ENCODE results near the gene ATP1A2. TPM values are rescaled to one million over a fixed set of nuclear protein-coding genes. Genes with fewer than 3 reads are reported as not detected.

The ATP1A2 gene
- total RNA-seq, 1 donor from 2014 or later = 0.76 TPM

DNA sequence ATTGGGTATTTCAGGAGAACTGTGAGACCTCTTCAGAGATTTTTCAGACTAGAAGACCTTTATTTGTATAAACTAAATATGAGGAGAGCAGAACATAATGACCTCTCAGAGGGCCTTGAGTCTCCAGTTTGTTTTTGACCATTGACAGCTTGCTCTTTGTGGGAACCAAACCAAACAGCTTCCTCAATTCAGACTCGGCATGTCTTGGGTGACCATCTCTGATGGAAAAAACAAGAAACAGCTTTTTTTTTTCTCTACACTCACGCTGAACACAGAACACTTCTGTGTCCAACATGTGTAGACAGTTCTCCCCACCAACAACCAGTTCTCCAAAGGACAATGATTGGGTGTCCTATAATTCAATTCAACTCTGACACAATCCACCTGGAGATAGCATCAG is 47.4 kb downstream of the ATP1A2 start:
- DNase-seq (ENCODE audit: low spot score in 2 of 2, unreplicated experiment in 2 of 2) = no peak
- Mint-ChIP-seq H3K9me3 (no peaks in the 10 kb centered on the region), H3K4me3 (no peak overlapping the region), H3K27ac (no peak overlapping the region), H3K27me3 (ENCODE audit: low read depth) (no peaks in the 10 kb centered on the region), H3K4me1 (peaks cover 2% of the 10 kb centered on the region), H3K36me3 (no peaks in the 10 kb centered on the region)
- no peak for TF ChIP-seq CTCF (IDR thresholded peaks at IDR 0.05; ENCODE audit: unreplicated experiment)

DNA sequence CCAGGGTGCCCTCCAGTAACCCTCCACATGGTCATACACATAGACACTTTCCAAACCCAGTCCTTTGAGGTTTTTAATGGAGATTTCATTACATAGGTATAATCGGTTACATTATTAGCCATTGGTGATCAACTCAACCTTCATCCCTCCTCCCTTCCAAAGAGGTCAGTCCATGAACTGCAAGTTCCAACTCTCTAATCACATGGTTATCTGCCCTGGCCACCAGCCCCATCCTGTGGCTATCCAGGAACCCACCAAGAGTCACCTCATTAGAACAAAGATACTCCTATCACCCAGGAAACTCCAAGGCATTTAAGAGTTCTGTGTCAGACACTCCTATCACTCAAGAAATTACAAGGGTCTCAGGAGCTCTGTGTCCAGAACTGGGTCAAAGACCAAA is 48.1 kb downstream of the ATP1A2 start:
- no peak for DNase-seq (ENCODE audit: low spot score in 2 of 2, unreplicated experiment in 2 of 2)
- H3K4me1 Mint-ChIP-seq = peaks cover 2% of the 10 kb centered on the region
- no peaks in the 10 kb centered on the region for H3K36me3 Mint-ChIP-seq
- H3K9me3 Mint-ChIP-seq = no peaks in the 10 kb centered on the region
- TF ChIP-seq CTCF (IDR thresholded peaks at IDR 0.05; ENCODE audit: unreplicated experiment) = no peak
- no peaks in the 10 kb centered on the region for H3K27me3 Mint-ChIP-seq (ENCODE audit: low read depth)
- H3K4me3 Mint-ChIP-seq = no peak overlapping the region
- H3K27ac Mint-ChIP-seq = no peak overlapping the region

DNA sequence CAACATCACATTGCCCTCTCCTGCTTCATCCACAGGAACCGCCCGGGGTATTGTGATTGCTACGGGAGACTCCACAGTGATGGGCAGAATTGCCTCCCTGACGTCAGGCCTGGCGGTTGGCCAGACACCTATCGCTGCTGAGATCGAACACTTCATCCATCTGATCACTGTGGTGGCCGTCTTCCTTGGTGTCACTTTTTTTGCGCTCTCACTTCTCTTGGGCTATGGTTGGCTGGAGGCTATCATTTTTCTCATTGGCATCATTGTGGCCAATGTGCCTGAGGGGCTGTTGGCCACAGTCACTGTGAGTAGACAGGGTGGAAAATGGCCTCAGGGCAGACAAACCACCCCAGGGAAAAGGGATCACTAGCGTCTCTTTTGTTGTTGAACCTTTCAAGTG is 48.6 kb downstream of the ATP1A2 start:
- H3K27ac Mint-ChIP-seq = no peak overlapping the region
- no peak for DNase-seq (ENCODE audit: low spot score in 2 of 2, unreplicated experiment in 2 of 2)
- H3K4me3 Mint-ChIP-seq = no peak overlapping the region
- no peaks in the 10 kb centered on the region for H3K27me3 Mint-ChIP-seq (ENCODE audit: low read depth)
- no peaks in the 10 kb centered on the region for H3K9me3 Mint-ChIP-seq
- peaks cover 2% of the 10 kb centered on the region for H3K4me1 Mint-ChIP-seq
- no peaks in the 10 kb centered on the region for H3K36me3 Mint-ChIP-seq
- TF ChIP-seq CTCF (IDR thresholded peaks at IDR 0.05; ENCODE audit: unreplicated experiment) = no peak

- H3K27ac Mint-ChIP-seq = no peak overlapping the region
- no peak for DNase-seq (ENCODE audit: low spot score in 2 of 2, unreplicated experiment in 2 of 2)
- H3K4me3 Mint-ChIP-seq = no peak overlapping the region
- no peaks in the 10 kb centered on the region for H3K27me3 Mint-ChIP-seq (ENCODE audit: low read depth)
- no peaks in the 10 kb centered on the region for H3K9me3 Mint-ChIP-seq
- no peak for TF ChIP-seq CTCF (IDR thresholded peaks at IDR 0.05; ENCODE audit: unreplicated experiment)
- no peaks in the 10 kb centered on the region for H3K36me3 Mint-ChIP-seq
- H3K4me1 Mint-ChIP-seq = peaks cover 2% of the 10 kb centered on the region
Measured at GRCh38 chr1:160166166-160166868, 50.8 kb downstream of the ATP1A2 start.

GRCh38 chr1:160167056-160167455 is 51.5 kb downstream of the ATP1A2 start:
- no peaks in the 10 kb centered on the region for H3K27me3 Mint-ChIP-seq (ENCODE audit: low read depth)
- no peak for TF ChIP-seq CTCF (IDR thresholded peaks at IDR 0.05; ENCODE audit: unreplicated experiment)

More at GRCh38 chr1:160167056-160167455, 51.5 kb downstream of the ATP1A2 start:
- Mint-ChIP-seq H3K9me3 (no peaks in the 10 kb centered on the region), H3K4me3 (no peak overlapping the region), H3K4me1 (peaks cover 2% of the 10 kb centered on the region), H3K36me3 (no peaks in the 10 kb centered on the region), H3K27ac (no peak overlapping the region)
- DNase-seq (ENCODE audit: low spot score in 2 of 2, unreplicated experiment in 2 of 2) = no peak

All from mesothelial cell of epicardium (in vitro differentiated cells).